Anterior cingulate cortex (tissue), 58 donors: ENCODE results near the gene IRF8.
"Not testable (repeated sequence)": the region's sequence is repeated elsewhere in the genome, so short reads cannot be mapped to it uniquely, and the experiment has no call there.

Experiments
- DNase-seq, 58 donors: peaks; one replicate each; lab custom pipeline; 2025; lab: John Stamatoyannopoulos, UW

Gene IRF8

GRCh38 chr16:85898521-85899442, at the start of gene IRF8:
Gene IRF8, plus strand, starts transcription at chr16:85899162. Its CDS starts 3,854 bp downstream, at chr16:85903016.
- peak in 35 of 58 donors; percentile 3 to 65 (median 27) for DNase-seq

- no peak for DNase-seq
Observed at GRCh38 chr16:85849388-85849787, 49.6 kb upstream of the IRF8 start.

GRCh38 chr16:85850344-85850880, 48.5 kb upstream of the IRF8 start:
- DNase-seq = no peak

DNA sequence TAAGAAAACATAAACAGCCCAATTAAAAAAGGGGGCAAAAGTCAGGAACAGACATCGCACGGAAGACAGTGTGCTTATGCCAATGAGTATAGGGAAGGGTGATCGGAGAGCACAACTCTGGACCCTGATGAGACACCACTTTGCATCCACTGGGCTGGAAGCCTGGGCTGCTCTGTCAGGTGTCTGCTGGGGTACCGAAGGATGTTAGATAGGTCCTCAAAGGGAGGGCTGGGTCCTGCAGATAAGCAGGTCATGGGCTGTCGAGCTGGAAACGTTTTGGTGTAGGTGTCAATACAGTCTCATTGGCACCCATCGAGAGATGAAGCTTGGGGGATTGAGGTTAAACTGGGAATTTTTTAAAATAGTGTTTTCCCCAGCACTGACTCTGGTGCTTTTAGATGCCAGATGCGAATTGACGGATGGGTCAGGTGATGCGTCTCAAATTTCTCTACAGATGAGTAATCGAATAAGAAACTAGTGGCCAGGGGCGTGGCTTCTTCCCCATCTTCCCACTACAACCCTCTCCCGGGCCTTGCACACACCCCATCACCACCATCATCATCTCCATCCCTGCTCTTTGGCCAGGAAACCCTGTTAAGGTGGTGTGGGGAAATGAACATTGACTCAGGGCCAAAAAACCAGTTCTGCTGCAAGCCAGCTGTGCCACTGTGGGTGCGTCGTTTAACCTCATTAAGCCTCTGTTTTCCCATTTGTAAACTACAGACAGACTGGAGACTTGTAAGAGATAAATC, 47.8 kb upstream of the IRF8 start:
- DNase-seq = no peak

DNA sequence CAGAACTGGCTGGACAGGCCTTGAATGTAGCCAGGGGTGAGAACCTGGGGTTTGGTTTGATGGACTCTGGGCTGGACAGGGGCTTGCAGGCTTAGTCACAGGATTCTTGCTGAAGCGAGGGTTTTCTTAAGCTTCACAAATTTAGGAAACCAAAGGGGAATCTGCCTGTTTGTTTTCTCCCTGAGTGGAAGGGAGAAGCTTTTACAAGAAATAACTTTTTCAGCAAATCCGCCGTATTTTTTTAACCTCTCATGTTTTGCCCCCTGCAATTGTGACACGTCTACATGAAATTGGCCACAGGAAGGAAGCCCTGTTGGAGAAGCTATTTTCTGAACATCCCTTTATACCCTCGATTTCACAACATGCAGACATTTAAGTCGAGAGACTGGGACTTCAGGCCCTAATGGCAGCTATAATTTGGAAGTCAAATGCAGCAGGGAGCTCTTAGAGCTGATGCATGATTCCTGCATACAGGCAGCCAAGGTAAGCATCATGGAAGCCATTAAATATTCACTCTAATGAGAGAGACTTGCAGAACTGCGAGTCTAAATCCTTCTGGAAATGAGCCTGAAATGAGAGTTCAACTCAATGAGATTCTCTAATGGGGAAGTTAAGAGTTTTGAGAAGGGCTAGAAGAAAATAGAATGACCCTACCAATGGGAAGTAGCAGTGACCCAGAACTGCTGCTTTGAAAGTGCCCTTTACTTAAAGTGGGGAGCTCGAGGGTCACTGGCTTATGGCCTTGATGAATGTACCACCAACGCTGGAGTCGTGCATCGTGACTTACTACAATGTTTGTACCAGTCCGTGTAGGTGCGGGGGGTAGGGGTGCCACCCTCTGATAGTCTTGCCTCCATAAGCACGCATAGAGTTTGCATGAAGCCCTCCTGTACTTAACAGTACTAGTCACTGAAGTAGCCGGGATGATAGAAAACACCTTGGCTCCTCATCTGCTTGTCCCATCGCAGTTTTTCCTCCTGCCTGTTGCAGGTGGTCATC, 45.1 kb upstream of the IRF8 start:
- DNase-seq = peak in 2 of 58 donors; percentile 31 to 42

DNA sequence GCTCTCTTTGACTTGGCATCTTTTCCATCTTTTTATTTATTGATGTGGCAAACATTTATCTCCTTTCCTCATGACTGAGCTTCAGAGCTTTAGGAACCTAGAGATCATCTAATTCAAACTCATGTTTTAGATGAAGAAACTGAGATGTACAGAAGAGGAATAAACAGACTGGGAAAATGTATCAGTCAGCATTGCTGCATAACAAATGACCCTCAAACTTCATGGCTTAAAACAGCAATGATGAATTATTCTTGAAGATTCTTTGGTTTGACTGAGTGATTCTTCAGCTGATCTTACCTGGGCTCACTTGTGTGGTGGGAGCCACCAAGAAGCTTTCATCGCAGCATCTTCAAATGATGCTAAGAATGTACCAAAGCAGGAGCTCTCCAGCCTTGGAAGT, 44.0 kb upstream of the IRF8 start:
- DNase-seq = no peak

GRCh38 chr16:85856079-85856478, 42.9 kb upstream of the IRF8 start:
- no peak for DNase-seq

GRCh38 chr16:85856585-85856984, 42.4 kb upstream of the IRF8 start:
- no peak for DNase-seq

DNA sequence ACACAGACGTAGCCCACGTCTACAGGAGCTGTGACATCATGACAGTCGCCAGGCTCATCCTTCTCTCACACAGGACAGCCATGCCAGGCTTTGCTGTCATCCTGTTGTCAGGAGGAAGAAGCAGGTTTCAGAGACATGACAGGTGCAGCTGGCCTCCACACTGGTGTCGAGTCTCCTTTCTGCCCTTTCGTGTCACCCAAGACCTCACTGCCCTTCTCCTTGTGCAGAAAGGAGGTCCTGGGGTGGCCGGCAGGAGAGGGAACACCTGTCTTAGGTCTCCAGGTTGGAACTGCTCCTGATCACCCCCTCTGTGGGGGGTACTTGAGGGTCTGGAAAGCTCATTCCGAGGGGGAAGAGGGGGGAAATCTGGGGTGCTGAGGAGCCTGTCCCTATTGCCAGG, 41.6 kb upstream of the IRF8 start:
- DNase-seq = no peak

DNA sequence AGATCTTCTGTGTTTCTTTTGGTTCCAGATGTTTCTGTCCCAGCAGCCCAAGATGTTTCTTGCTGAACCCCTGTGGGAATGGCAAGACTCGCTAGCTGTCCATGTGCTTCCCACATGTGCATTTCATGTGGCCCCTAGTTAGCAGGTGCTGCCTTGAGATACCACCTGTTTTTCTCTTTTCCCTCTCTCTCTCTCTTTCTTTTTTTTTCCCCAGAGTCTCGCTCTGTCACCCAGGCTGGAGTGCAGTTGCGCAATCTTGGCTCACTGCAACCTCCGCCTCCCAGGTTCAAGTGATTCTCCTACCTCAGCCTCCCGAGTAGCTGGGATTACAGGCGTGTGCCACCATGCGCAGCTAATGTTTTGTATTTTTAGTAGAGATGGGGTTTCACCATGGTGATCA, 40.4 kb upstream of the IRF8 start:
- not testable (repeated sequence) for DNase-seq

GRCh38 chr16:85858984-85859817, 39.8 kb upstream of the IRF8 start:
- DNase-seq = no peak

GRCh38 chr16:85859818-85860125, 39.2 kb upstream of the IRF8 start:
- no peak for DNase-seq

DNA sequence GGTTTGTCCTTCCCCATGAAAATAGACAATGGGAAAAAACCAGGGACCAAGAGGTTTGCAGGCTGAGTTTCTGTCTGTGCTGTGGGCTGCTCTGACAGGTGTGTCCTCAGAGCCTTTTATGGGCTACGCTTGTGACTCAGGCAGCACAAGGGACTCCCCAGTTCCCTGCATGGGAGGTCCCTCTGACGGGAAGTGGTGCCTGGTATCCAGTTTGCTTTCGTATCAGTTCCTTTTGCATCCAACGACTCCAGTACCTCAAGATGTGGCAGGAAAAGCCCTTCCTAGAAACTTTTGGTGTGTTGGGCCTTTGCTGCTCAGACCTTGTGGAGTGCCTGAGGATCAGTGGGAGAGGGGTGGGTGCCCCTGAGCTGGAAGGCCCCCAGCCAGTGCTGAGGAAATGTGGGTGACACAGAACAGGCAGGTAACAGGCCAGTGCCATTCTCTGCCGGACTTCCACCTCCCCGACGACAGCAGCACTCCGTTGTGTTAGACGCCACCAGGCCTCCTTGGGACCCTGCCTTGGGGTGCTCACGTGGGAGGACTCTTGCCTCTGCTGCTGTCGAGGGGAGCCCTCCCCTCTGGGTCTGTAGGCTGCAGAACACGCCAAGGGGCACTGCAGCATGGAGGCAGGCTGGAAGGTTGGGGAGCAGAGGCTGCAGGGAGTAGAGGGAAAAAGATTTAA, 38.4 kb upstream of the IRF8 start:
- DNase-seq = no peak

DNA sequence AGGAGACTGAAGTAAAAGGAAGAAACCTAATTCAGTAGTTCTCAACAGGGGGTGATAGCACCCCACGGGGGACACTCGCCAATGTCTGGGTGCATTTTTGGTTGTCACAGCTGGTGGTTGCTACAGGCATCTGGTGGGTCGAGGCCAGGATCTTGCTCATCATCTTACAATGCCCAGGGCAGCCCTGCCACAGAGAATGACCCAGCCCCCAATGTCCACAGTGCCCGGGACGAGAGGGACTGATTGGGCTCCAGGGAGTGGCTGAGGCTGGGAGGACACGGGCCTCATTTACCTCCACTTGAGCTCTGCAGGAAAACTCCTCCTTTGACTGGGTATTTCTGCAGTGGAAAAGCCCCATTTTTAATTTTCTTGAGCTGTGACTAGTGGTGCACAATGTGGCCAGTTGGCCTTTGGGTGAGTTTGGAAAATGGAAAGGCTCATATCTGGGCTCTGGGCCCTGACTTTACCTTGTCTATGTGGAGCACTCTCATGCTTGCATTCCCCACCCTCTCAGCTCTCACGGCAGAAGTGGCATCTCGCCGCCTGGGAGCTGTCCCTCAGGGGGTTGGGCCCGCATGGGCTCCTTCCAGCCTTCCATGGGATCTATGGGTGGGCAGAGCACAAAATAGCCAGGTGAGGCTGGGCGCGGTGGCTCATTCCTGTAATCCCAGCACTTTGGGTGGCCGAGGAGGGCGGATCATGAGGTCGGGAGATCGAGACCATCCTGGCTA, 37.7 kb upstream of the IRF8 start:
- no peak for DNase-seq

- DNase-seq = no peak
Observed at GRCh38 chr16:85862476-85863383, 36.2 kb upstream of the IRF8 start.

DNA sequence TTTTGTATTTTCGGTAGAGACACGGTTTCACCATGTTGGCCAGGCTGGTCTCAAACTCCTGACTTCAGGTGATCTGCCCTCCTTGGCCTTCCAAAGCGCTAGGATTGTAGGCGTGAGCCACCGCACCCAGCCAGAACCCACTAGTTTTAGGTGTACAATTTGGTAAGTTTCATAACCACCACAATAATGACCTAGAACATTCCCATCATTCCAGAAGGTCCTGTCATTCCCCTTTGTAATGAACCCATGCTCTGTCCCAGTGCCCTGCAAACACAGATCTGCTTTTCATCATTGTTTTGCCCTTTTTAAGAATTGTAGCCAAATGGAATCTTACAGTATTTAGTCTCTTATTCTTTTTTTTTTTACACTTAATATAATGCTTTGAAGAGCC, 35.6 kb upstream of the IRF8 start:
- DNase-seq = no peak

DNA sequence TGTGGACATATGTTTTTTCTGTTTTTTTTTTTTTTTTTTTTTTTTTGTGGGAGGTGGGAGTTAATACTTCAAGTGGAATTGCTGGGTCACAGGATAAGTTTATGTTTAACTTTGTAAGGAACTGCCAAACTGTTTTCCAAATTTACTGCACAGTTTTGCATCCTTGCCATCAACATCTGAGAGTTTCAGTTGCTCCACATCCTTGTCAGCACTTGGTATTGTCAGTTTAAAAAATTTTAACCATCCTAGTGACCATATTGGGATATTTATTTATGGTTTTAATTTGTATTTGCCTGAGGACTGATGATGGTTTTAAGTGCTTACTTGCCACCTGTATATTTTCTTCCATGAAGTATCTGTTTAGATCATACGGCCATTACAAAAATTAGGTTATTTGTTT, 34.0 kb upstream of the IRF8 start:
- DNase-seq = no peak
